HS-5 (cell line): ENCODE data around the gene SPDYE3.
"Not testable (repeated sequence)": the region's sequence is repeated elsewhere in the genome, so short reads cannot be mapped to it uniquely, and the experiment has no call there.

ENCODE experiments used
- DNase-seq: peaks from one replicate; pipeline ENCODE4 v3.0.0-alpha.2; 2012; ENCODE audit warnings: low read depth

SPDYE3 gene, protein sequence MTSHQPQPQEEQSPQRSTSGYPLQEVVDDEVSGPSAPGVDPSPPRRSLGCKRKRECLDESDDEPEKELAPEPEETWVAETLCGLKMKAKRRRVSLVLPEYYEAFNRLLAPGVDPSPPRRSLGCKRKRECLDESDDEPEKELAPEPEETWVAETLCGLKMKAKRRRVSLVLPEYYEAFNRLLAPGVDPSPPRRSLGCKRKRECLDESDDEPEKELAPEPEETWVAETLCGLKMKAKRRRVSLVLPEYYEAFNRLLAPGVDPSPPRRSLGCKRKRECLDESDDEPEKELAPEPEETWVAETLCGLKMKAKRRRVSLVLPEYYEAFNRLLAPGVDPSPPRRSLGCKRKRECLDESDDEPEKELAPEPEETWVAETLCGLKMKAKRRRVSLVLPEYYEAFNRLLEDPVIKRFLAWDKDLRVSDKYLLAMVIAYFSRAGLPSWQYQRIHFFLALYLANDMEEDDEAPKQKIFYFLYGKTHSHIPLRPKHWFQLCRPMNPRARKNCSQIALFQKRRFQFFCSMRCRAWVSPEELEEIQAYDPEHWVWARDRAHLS

DNA sequence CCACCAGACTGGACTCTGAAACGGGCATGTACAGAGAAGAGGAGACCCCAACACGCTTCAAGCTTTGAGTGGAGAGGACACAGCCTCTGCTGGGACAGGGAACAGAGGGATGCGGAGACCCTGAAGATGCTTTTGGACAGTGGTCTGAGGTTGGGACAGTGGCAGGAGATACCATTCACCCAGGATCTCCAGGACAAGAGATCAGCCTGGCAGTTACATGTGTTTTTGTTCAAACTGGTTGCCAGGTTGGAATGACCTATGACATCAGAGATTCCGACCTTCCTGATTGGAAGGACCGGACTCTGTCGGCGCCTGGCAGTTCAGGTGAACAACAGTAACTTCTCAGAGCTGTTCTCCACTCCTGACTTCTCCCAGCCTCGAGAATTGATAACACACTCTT is at the start of gene SPDYE3:
SPDYE3 (plus strand) TSS at position 301 of the 400 bp plus-strand sequence. CDS start 184 bp downstream, outside the sequence.
- DNase-seq: not testable (repeated sequence)

DNA sequence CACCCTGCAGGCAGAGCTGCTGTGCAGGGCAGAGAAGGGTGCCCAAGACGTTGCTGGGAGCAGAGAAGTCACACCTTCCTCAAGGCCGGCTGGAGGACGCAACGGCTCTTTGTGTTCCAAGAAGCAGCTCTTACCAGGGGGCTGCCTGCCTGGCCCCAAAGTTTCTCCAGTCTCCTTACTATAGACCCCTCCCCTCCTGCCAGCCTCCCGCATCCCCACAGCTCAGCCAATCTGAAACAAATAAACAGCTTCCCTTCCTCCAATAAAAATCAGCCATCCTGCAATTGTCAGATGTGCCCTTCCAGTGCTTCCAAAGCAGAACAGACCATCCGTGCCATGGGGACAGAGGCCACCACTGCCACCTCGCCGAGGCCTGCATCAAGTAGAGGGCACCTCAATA is 47.5 kb upstream of the SPDYE3 start:
- not testable (repeated sequence) for DNase-seq

DNA sequence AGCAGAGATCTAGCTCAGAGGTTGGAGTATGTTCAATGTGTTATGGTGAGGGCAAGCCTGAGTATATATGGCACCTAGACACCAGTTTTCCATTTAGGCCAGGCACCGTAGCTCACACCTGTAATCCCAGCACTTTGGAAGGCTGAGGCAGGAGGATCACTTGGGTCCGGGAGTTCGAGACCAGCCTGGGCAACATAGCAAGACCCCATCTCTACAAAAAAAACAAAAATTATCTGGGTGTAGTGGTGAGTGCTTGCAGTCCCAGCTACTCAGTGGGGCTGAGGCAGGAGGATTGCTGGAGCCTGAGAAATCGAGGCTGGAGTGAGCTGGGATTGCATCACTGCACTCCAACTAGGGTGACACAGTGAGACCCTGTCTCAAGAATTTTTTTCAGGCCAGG is 44.6 kb upstream of the SPDYE3 start:
- DNase-seq: not testable (repeated sequence)

DNA sequence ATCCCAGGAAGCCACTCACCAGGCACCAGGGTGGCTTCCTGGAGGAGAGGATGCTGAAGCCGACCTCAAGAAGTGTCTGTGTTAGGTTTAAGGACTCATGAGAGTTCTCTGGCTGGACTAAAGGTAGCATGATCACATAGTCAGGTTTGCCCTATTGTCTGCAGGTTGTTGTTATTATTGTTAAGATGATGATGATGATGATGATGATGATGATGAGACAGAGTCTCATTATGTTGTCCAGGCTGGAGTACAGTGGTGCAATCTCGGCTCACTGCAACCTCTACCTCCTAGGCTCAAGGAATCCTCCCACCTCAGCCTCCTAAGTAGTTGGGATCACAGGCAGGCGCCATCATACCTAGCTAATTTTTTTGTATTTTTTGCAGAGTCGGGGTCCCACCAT is 43.3 kb upstream of the SPDYE3 start:
- not testable (repeated sequence) for DNase-seq

DNA sequence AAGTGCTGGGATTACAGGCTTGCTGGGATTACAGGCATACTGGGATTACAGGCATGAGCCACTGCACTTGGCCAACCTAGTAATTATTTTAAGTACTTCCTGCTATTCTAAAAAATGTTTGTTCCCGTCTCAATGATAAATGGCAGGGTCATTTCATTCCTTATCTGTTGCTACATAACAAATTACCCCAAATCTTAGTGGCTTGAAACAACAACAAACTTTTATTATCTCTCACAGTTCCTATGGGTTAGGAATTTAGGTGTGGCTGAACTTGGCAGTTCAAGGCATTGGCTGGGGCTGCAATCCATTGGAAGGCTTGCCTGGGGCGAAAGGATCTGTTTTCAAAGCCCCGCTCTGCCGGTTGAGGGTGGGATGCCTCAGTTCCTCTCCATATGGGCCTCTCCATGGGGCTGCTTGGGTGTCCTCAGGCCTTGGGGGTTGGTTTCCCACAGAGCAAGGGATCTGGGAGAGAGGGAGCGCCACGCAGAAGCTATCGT is 42.8 kb upstream of the SPDYE3 start:
- DNase-seq: not testable (repeated sequence)

DNA sequence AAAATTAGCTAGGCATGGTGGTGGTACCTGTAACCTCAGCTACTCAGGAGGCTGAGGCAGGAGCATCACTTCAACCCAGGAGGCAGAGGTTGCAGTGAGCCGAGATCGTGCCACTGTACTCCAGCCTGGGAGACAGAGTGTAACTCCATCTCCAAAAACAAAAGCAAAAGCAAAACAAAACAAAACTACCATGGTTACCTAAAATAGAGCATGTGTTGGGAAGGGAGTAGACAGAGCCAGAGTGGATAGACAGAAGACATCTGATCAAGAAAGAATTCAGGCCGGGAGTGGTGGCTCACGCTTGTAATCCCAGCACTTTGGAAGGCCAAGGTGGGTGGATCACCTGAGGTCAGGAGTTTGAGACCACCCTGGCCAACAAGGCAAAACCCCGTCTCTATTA is 41.7 kb upstream of the SPDYE3 start:
- DNase-seq: not testable (repeated sequence)

DNA sequence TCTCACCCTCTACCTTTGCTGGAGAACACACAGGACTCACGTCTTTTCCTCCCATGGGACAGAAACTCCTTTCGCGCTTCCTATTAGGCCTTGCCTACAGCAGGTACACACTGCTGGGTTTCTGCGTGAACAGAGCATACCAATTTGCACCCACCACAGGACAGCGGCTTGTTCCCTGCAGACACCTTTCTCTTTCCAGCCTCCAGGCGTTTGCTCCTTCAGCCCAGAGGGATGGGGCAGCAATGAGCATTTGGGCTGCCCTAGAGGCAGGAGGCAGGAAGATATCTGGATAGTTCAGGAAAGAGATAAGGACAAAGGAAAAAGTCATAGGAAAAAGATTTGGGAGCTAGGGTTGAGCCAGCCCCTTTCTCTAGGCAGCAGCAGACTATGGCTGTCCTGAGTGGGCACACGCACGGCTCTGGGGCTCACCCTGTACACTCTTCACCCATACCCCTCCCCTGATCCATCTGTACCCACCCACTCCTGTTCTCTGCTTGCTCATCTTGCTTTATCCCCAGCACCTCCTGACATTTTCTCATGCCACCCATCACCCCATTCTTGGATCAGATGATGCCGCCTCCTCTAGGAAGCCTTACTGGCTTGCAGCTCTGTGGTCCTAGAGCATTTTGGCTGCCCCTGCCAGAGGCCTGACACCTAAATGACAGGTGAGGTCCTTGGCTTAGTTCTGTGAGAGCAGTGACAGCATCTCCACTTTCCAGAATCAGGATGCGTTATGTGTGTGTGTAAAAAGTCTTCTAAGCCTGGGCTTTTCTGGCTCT is 40.7 kb upstream of the SPDYE3 start:
- no peak for DNase-seq

DNA sequence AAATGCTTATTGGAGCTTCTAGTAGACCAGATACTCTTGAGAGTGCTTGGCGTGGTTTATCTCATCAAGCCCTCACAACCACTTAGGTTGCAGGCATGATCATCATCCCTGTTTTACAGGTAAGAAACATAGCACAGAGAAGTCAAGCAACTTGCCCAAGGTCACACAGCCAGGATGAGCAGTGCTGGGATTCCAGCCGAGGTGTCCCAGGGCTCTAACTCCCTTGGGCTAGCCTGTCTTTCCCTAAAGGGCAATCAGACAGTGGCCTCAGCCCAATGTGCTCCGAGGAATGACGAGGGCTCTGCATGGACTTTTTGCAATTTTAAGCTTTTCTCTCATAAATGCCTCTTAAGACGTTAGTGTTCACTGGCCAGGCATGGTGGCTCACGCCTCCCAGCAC is 39.9 kb upstream of the SPDYE3 start:
- DNase-seq: no peak

DNA sequence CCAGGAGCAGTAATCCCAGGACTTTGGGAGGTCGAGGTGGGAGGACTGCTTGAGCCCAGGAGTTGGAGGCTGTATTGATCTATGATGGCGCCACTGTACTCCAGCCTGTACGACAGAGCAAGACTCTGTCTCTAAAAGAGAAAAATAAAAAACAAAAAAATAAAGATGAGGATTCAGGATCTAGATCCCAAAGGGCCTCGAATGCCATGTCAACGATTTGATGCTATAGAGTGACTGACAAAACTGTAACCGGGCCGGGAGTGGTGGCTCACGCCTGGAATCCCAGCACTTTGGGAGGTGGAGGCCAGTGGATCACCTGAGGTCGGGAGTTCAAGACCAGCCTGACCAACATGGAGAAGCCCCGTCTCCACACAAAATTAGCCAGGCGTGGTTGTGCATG is 38.6 kb upstream of the SPDYE3 start:
- not testable (repeated sequence) for DNase-seq

DNA sequence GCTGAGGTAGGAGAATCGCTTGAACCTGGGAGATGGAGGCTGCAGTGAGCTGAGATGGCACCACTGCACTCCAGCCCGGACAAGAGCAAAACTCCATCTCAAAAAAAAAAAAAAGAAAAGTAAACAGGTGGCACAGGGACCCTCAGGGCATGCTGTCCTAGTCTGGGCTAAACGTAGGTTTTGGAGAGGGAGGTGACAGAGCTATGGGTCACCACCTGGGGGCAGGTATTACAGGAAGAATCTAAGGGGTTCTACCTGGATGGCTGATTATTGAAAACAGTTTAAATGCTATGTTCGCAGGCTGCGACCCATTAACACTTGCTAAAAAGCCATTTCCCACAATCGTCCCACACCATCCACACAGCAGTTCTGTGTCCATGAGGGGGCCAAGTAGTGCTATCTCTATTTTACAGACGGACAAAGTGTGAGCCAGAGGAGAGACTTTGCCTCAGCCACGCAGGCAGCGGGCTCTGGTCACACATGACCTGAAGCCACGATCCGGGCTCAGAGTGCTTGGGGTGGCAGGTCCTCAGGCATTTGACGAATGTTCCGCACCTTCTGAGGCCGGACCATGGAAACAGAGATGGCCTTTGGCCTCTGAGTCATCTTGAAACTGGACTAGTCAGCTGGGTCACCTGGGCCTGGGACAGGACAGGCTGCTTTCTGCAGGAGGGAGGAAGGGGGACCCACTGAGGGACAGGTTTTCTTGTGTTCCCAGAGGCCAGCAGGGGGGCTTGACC is 38.0 kb upstream of the SPDYE3 start:
- DNase-seq: not testable (repeated sequence)

DNA sequence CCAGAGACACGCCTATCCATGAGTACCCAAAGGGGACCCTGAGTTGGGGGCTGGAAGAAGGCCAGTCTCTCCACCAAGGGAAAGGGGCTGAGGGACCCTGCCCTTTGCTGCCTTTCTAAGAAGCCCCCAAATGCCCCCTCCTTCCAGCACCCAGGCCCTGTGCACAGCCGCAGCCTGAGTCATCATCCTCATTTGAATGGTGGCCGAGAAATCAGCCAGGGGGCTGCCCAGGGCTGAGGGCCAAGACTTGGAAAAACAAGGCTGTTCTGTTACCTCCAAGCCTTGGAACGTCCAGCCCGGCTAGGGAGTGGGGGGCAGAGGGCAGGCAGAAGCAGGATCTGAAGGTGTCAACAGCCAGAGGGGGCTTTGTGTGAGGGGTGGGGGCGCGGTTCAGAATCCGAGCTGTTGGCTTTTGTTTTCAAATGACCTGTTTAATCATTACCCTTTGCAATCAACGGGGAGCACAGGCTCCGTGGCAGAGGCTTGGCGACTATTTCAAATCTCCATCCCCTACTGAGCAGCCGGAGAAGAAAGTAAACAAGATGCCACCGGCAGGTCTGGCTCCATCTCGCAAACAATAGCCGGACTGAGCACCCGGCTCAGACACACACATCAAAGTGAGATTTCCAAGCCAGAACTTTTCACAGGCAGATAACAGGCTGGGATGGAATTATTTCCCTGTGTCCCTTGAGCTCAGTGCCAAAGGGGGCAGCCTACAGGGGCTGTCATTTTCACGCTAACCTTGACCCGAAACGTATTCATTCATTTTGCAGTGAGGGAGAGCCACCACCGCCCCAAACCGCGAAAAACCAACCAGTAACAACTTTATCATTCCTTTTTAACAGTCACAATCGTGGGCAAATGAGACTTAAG is 37.2 kb upstream of the SPDYE3 start:
- DNase-seq: not testable (repeated sequence)

DNA sequence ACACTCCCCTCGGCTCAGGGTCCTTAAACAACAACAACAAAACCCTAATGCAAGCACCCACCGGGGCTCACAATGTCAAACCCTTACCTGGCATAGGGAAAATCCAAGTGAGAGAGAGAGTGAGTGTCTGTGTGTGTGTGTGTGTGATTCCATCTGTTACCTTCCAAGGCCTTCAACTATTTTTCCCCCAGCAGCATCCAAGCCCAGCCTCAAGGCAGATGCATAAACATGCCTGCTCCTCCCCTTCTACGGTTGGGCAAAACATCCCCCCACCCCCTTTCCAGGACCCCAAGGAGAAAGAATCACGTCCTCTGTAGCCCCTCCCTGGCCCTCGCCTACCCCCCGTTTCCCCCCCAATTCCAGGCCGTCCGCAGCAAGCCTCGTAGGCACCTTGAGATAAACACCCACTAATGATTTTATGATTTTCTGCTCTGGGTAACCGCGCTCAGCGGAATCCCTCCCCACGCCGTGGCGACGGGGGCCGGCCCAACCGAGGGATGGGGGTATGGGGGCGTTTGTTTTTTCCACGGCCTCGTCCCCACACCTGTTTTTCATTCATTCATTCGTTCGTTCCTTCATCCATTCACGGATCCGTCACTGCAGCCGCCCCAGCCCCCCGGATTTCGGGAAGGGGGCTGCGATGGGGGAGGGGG is 36.4 kb upstream of the SPDYE3 start:
- DNase-seq: not testable (repeated sequence)

DNA sequence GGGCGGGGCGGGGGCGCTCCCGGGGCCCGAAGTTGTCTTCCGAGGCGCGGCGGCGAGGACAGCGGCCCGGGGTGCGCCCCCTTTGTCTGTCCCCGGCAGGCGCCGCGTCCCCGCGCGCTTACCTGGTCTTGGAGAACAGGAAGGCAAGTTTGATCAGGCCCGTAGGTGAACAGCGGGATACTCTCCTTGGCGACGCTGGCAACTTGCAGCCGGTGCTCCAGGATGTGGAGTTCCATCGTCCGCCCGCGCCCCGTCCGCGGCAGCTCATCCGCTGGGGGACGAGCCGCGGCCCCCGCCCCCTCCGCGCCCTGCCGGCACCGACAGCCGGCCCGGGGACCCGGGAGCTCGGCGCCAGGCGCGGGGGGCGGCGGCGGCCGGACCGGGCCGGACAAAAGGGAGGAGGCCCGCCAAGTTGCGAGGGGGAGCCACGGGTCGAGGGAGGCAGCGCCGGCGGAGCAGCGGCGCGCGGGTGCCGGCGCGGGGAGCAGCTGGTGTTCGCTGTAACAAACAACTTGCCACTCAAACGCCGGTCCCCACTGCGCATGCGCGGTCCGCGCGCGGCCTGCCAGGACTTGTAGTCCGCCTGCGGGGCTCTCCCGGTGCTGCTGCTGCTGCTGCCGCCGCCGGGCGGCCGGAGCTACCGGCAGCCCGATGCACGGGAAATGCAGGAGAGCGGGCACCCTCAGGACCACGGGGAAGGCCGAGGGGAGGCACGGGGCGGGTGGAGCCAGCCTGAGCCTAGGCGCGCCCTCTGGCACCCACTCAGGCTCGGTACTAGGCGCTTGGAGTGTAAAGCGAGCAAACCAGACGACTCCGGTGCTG is 35.6 kb upstream of the SPDYE3 start:
- peak; percentile 45 for DNase-seq

DNA sequence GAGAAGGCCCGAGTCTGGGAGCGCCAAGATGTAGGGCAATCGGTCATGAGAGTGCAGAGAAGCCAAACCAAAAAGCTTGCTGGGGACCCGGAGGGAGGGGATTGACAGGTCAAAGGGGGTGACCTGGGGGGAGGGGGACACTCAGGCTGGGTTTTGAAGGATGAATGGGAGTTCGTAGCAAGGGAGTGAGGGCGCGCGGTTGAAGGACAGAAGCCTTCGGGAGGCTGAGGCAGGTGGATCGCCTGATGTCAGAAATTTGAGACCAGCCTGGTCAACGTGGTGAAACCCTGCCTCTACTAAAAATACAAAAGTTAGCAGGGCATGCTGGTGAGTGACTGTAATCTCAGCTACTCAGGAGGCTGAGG is 35.0 kb upstream of the SPDYE3 start:
- DNase-seq: not testable (repeated sequence)

DNA sequence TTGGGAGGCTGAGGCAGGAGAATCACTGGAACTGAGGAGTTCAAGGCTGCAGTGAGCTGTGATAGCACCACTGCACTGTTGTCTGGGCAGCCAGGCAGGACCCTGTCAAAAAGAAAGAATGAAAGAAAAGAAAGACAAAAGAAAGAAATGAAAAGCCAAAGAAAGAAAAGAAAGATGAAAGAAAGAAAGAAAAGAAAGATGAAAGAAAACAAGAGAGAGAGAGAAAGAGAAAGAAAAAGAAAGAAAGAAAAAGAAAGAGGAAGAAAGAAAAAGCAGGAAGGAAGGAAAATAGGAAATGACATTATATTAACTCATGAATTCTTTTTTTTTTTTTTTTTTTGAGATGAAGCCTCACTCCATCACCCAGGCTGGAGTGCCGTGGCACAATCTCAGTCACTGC is 32.4 kb upstream of the SPDYE3 start:
- no peak for DNase-seq

DNA sequence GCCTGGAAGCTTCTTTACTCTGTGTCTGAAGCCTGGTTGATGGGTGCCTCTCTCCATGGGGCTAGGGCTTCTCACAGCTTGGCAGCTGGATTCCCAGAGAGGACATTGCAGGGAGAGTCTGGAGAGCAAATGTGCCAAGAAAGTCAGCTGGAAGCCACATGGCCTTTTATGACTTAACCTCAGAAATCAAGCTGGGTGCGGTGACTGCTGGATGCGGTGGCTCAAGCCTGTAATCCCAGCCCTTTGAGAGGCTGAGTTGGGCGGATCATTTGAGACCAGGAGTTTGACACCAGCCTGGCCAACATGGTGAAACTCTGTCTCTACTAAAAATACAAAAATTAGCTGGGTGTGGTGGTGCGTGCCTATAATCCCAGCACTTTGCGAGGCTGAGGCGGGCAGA is 31.4 kb upstream of the SPDYE3 start:
- DNase-seq: not testable (repeated sequence)

DNA sequence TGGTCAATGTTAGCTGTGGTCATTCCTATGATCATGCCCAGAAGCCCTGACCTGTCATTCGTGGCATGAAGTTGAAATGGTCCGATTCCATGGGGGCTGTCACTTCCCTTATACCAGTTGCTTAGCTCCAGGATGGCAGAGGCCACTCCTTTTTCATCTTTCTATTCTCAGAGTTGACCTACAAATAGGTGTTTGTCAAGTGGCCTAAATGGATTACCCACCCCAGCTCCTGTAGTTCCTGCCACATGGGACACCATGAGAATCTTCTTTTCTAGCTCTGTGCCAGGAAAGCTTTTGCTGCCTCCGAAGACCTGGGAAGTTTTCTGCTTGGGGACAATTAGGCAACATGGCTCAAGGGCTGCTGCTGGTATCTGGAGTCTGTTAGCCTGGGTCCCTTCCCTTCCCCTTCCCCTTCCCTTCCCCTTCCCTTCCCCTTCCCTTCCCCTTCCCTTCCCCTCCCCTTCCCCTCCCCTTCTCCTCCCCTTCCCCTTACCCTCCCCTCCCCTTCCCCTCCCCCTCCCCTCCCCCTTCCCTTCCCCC is 25.4 kb upstream of the SPDYE3 start:
- not testable (repeated sequence) for DNase-seq

DNA sequence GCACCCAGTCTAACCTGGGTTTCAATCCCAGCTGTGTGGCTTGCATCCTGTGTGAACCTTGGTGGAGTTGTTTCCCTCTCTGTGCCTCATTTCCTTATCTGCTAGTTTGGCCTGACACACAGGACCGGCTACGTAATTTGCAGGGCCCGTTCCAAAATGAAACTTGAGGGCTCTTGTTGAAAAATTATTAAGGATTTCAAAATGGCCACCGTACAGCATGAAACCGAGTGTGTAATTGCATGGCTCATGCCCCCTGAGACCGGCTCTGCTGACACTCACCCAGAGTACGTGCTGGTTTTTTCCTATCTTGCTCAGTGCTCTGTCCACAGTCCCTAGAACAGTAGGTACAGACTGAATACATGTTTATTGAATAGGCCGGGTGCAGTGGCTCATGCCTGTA is 24.4 kb upstream of the SPDYE3 start:
- DNase-seq: not testable (repeated sequence)
